Stromal cell of bone marrow (primary cell): ENCODE results near the gene WHAMM.
"Not testable (repeated sequence)": the region's sequence is repeated elsewhere in the genome, so short reads cannot be mapped to it uniquely, and the experiment has no call there.

Experiments used
- DNase-seq: peaks from one replicate; pipeline ENCODE4 v3.0.0-alpha.2; 2012; ENCODE audit warnings: low read depth

The WHAMM gene

GRCh38 chr15:82865981-82866380, 56.6 kb downstream of the WHAMM start:
- not testable (repeated sequence) for DNase-seq

GRCh38 chr15:82870727-82871320, 61.4 kb downstream of the WHAMM start:
- DNase-seq: no peak

- no peak for DNase-seq
Observed at GRCh38 chr15:82871358-82871757, 61.9 kb downstream of the WHAMM start.

GRCh38 chr15:82871832-82872484, 62.5 kb downstream of the WHAMM start:
- DNase-seq: no peak

GRCh38 chr15:82873000-82873680, 63.7 kb downstream of the WHAMM start:
- no peak for DNase-seq

- no peak for DNase-seq
Observed at GRCh38 chr15:82874267-82874666, 64.8 kb downstream of the WHAMM start.

- no peak for DNase-seq
Observed at GRCh38 chr15:82874961-82875360, 65.5 kb downstream of the WHAMM start.

- peak; percentile 68 for DNase-seq
Observed at GRCh38 chr15:82875411-82876003, 66.1 kb downstream of the WHAMM start.

- no peak for DNase-seq
Observed at GRCh38 chr15:82877825-82878224, 68.4 kb downstream of the WHAMM start.

- no peak for DNase-seq
Observed at GRCh38 chr15:82878325-82878724, 68.9 kb downstream of the WHAMM start.

GRCh38 chr15:82880704-82881103, 71.3 kb downstream of the WHAMM start:
- DNase-seq: no peak

- no peak for DNase-seq
Observed at GRCh38 chr15:82881747-82882146, 72.3 kb downstream of the WHAMM start.

GRCh38 chr15:82882273-82882928, 73.0 kb downstream of the WHAMM start:
- DNase-seq: no peak
